GM21390 (cell line): ENCODE results near the gene DYNLT4.
"Not testable (repeated sequence)": the region's sequence is repeated elsewhere in the genome, so short reads cannot be mapped to it uniquely, and the experiment has no call there.

Experiments
- ATAC-seq: cut with Tn5 transposase; IDR thresholded peaks from one replicate; pipeline ENCODE4 v1.9.1; 2021; ENCODE audit not compliant: unreplicated experiment

Gene DYNLT4, protein sequence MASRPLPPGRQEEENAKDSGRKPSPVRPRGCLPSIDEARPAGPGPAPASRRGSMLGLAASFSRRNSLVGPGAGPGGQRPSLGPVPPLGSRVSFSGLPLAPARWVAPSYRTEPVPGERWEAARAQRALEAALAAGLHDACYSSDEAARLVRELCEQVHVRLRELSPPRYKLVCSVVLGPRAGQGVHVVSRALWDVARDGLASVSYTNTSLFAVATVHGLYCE

DNA sequence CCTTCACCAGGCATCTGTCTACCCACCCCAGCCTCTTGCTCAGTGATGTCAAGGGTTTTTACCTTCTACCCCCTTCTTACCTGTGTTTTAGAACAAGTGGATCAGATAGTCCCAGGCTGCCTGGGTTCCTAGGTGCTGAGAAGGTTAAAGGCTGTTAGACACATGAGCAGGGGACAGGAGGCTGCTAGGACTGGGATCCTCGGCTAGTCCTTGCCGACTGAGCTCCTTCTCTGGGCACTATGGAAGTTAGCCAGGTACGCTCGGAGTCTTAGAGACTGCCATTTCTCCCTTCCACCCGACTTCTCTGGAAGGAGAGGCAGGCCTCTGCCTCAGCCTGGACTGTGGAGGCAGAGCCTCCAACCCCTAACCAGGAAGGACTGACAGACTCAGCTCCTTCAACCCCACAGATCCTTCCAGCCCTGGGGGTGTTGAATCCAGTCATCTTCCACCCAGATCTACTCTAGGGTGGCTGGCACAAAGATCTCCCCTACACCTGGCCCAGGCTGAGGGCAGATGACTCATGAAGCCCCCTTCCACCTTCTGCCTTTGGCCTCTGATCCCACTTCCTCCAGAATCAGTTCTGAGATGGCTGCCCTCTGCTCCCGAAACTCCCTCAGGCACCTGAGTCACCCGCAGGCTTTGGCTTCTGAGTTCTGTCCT, at the start of gene DYNLT4:
DYNLT4 (minus strand) TSS at position 648 of the 660 bp plus-strand sequence. CDS start 683 bp downstream, outside the sequence.
- no peak for ATAC-seq

DNA sequence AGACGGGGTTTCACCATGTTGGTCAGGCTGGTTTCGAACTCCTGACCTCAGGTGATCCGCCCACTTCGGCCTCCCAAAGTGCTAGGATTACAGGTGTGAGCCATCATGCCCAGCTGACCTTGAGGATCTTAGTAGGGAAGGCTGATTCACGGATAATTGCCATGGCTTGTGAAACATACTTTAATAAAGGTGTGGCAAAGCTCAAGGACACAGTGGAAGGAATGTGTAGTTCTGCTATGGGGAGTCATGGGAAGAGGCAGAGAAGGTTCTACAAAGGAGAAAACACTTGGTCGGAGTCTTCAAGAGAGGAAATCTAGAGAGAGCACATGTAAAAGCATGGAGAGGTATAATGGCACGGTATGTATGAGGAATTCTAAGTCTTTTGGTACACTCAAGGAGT, 48.6 kb upstream of the DYNLT4 start:
- ATAC-seq: no peak

DNA sequence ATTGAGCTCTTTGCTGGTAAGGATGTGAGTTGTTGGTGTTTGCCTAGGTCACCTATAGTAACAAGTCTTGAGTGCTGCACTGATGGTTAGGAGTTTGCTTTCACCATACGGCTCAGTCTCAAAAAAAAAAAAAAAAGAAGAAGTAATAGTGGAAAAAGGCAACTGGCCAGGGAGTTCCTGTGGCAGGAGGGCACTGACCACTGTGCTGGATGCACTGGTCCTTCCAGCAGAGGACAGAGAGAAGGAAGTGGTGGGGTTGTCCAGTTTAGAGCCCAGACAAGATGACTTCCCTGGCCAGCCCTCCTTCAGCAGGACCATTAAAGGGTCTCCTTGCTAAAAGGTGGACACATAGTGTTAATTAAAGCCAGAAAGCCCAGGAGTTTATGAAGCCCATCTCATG, 47.8 kb upstream of the DYNLT4 start:
- ATAC-seq: no peak

DNA sequence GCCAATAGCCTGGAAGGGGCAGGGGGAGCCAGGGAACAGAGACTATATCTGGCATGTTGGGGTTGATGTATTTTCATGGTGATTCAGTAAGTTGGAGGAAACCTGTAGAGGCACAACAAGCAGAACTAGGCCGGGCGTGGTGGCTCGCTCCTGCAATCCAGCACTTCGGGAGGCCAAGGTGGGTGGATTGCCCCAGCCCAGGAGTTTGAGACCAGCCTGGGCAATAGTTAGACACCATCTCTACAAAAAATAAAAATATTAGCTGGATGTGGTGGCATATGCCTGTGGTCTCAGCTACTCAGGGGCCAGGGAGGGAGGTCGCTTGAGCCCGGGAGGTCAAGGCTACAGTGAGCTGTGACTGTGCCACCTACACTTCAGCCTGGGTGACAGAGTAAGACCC, 46.0 kb upstream of the DYNLT4 start:
- ATAC-seq: no peak

DNA sequence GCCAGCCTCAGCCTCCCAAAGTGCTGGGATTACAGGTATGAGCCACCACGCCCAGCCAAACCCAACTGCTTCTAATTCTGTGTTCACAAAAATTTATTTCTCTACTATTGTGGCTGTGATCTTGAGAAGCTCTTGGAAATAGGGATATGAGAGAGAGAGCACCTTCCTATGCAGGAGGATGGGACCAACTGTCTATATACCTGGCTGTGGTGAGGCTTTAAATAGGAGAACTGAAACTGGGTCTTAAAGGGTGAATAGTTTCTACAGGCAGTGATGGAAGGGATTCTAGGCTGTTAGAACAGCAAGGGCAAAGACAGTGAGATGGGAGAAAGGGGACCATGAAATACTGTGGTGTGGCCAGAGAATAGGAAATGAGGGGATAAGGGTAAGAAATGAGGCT, 44.2 kb upstream of the DYNLT4 start:
- no peak for ATAC-seq

DNA sequence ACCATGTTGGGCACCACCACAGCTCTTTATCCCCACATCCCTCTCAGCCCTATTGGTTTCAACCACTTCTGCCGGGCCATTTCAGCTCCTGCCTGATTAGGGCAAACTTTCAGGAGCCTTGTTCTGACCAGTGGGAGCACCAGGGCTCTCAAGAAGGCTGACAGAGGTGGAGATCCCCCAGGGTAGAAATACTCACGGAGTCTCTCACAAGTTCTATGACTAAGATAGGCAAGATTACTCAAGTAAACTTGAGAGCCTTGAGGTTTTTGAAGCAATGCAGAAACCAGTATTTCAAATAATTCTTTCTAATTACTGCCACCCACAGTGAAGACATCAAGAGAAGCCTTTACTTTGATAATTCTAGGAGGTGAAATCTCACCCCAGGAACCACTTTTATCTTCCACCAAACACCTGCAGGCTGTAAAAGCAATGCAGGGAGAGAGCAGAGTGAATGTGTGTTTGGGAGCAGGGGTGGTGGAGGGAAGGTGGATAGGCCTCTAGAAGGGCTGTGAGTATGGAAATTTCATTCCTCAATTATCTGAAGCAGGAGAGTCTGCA, 42.5 kb upstream of the DYNLT4 start:
- no peak for ATAC-seq

DNA sequence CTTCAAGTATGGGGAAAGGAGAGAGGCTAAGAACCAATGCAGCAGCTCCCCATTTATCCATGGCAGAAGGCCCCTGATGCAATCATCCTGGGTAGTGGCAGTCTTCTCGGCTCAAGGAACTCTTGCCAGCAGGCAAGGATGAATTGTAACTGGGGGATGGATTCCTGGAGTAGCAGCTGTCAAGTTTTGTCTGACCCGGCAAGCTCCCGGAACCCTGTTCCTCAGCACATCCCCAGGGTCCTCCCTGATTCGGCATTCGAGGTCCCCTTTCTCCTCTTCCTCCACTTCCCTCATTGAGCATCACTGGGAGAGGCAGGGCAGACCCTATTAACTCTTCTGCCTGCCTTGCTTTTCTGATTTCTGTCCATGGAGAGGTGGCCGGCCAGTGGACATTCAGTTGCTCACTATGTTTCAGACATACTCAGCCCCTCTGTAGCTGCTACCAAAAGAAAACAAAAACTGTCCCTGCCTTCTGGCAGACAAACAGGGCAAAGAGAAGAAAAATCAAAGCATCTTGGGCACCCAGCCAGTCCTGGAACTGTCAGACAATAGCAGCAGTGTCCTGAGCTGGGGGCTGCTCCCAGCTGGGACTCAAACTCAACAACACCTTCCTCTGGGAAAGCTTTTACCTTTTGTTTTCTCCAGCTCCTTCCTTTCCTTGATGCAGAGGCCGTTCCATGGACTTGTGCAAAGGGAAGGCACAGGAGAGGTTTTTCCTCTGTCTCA, 41.5 kb upstream of the DYNLT4 start:
- no peak for ATAC-seq

DNA sequence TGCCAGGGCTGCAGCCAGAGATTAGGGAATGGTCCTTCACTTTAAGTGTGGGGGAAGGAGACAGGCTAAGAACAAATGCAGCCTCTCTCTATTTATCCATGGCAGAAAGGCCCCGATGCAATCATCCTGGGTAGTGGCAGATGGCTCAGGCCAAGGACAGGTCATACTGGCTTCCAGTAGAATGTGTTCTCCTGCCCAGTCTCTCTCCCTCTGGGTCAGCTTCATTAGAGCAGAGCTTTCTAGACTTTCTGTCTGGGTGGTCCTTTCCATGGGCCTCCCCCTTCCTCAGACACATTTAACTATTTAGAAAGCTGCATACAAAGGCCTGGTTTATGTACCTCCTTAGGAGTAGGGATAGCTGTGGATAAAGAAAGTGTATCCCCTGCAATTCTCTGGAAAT, 40.7 kb upstream of the DYNLT4 start:
- ATAC-seq: no peak

DNA sequence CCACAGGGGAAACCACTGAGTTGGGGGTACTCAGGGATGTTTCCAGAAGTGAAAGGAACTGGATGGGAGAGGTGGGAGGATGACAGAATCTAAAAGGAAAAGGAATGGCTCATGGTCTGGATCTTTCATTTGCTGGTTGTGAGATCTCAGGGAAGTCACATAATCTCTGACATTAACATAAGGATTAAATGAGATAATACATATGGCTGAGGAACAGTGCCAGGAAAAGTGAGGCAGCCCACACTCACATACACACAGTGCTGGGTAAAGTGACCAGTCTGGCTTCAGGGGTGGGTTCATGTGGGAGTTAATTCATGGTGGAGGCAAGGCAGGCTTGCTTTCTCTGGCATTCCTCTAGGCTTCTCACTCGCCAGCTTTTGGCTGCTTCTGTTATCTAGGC, 39.8 kb upstream of the DYNLT4 start:
- ATAC-seq: no peak

DNA sequence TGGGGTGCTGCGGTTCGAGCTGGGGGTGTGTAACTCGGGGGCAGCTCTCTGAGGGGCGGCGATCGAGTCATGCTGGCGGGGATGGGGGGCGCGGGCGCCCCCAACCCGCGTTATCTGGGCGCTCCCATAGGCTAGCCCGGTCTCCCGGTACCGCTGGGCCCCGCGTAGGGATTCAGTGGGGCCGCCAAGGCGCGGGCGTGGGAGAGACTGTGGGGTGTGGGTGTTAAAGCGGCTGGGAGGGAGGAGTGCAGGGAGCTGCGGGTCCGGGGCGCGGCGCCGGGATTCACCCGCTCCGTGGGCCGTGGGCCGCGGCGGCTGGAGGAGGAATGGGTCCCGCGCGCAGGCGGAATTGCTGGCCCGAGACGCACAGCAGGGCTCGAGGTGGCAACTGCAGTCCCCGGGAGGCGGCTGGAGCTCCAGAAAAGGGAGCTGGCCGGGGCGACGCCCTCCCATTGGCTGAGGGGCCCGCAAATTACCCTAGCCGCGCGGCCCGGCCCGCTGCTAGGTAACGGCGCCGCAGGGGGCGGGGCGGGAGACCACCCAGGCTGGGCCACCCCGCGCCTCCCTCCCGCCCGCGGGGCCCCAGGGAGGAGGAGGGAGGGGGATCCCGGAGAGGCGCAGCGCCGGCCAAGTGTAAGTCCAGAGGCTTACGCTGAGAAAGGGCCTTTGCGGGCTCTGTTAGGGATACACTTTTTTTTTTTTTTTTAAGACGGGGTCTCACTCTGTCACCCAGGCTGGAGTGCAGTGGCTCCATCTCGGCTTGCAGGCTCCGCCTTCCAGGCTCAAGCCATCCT, 35.9 kb upstream of the DYNLT4 start, which contains the start of gene PTCH2:
PTCH2 (minus strand) TSS at position 392 of the 794 bp plus-strand sequence; CDS start at position 71, 321 bp downstream.
- no peak for ATAC-seq

DNA sequence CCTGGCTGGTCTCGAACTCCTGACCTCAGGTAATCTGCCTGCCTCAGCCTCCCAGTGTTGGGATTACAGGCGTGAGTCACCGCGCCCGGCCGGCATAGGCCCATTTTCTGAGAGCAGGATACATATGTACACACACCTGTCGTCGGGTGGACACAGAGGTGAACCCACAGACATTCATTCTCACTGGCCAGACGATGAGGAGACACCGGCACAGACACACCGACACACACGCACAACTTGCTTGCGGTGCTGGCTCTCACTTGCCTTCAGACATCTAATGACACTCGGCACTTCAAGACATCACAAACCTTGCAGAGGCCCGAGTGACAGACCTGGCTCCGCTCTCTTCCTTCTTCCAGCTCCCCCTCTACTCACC, 35.3 kb upstream of the DYNLT4 start:
- no peak for ATAC-seq

DNA sequence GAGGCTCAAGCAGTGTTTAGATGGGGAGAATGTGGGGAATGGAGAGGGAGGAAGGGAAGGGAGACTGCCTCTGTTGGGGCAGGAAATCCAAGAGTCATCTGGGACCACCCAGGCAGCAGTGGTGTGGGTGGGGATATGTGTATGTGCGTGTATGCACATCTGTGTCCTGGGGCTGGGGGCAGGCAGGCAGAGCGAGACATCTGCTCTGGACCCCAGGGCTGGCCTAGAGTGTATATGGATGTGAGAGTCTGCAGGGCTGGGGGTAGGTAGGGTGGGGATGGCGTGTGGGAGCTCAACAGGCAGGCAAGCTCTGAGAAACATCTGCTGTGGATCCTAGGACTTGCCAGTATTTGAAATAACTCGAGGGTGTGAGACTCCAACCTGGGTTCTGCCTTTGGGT, 32.4 kb upstream of the DYNLT4 start:
- ATAC-seq: no peak

DNA sequence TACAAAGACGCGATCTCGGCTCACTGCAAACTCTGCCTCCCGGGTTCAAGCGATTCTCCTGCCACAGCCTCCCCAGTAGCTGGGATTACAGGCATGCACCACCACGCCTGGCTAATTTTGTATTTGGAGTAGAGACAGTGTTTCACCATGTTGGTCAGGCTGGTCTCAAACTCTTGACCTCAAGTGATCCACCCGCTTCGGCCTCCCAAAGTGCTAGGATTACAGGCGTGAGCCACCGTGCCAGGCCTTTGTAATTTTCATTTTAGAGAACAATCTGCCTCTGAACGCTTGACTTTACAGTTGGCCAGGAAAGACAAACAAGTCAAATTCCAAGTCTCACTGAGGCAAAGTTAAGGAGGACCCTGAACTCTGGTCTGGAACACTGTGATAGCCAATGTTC, 31.1 kb upstream of the DYNLT4 start:
- ATAC-seq: not testable (repeated sequence)

DNA sequence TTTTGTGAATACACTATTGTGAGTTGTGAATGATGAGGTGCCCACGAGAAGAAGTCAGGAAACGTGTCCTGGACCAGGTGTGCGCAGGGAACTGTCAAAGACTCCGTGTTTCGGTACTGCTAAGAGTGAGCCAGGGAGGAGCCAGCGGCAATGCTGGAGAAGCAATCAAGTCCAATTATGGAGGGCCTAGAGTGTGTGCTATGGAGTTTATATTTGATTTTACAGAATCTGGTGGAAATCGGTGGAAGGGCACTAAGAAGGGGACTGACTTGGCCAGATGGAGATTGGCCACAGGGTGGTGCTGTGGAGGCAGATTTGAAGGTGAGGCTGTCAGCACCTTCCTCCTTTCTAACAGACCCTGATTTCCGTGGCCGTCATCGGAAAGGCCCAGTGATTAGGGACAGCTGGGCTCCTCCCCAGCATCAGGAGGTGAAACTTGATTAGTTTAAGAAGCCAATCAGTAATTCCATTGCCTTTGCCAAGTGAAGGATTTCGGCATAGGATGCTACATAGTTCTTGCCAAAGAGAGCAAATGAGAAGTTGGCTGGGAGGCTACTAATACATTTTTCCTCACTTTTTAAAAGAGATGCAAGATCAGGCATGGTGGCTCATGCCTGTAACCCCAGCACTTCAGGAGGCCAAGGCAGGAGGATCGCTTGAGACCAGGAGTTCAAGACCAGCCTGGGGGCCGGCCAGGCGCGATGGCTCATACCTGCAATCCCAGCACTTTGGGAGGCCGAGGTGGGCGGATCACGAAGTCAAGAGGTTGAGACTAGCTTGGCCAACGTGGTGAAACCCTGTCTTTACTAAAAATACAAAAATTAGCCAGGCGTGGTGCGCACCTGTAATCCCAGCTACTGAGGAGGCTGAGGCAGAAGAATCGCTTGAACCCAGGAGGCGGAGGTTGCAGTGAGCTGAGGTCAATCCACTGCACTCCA, 28.9 kb upstream of the DYNLT4 start:
- no peak for ATAC-seq

DNA sequence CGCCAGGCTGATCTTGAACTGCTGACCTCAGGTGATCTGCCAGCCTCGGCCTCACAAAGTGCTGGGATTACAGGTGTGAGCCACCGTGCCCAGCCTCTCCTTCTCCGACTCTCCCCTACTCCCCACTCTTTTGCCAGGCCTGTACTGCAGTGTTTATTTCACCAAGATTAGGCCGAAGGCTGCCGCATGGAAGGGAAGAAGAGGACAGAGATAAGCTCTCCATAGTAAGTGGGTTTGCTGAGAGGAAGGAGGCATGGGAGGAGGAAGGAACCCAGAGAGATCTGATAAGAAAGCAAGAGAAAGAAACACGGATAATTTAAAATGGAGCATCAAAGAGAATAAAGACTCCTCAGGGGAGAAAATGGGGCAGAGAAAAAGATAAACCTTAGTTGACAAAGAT, 27.2 kb upstream of the DYNLT4 start:
- no peak for ATAC-seq

DNA sequence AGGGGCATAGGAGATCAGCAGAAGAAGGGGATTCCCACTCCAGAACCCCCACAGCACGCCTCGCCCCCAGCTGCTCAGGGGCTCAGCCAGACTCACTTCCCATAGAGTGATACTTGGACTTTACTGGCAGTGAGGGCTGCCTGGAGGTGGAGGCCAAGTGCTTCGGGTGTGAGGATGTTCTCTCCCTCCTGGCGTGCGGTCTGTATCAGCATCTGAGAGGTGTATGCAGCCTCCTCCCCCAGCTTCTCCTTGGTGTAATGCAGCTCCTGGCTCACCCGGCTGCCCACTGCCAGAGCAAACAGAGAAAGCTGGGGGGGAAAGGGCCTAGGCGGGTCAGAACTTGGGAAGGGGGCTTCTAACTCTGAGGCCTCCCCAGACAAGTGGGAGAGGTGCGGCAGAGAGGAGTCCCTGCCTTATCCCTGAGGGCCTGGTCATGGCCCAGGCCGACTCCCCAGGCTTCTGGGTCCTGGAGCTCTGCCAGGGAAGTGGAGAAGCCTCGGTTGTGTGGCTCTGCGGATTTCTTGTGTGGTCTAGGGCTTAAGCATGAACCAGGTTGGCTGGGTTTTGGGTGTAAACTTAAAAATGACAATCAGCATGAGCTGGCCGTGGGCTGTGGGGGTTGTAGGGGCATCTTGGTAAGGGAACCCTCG, 25.0 kb upstream of the DYNLT4 start:
- no peak for ATAC-seq

DNA sequence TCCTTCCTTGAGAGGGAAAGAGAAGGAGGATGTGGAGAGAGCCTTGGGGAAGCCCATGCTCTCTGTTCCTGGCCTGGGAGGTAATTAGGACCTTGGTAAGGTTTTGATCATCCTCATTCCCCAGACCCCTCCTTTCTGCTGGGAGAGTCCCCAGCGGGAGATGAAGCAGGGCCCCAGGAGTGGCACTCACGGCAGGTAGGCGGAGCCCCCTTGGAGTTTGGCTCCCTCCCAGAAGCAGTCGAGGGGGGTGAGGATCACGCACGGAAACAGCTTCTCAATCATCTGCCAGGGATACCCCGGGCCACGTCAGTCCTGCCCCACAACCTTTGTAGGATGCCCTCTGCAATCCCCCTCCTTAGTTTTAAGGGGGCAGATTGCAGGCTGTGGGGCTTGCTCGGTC, 24.4 kb upstream of the DYNLT4 start:
- ATAC-seq: no peak

DNA sequence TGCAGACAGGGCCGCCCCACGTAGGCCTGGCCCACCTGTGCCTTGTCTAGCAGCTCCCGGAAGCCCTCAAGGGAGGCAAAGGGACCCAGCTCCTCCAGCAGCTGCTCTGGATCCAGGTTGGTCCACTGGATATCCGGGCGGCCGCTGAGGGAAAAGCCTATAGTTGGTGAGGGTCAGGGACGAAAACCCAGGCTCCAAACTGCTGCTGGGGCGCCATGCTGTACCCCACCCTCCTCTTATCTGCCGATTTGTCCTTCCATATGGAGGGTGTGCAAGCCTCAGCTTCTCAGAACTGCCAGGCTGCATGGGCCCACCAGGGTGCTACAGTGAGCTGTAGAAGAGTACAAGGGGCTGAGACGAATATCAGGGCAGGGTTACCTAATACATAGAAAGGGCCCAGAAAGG, 23.8 kb upstream of the DYNLT4 start:
- no peak for ATAC-seq
